OCI-LY1 (cell line): ENCODE data around the gene SLC28A1.

Experiments used
- H2AFZ ChIP-seq: fragments of 200-600 bp; sonication (generic), shearing (Covaris generic); 2 replicates; pipeline ENCODE4 v1.6.0; 2014; ENCODE audit warnings: antibody characterized with exemption, mild to moderate bottlenecking, low read length
- H3F3A ChIP-seq: fragments of 200-600 bp; sonication (generic), shearing (Covaris generic); 2 replicates; pipeline ENCODE4 v1.6.0; 2014; ENCODE audit warnings: mild to moderate bottlenecking, antibody characterized with exemption, low read length, moderate library complexity; ENCODE audit not compliant: insufficient read depth
- H3K27ac ChIP-seq: fragments of 200-600 bp; sonication (generic); 2 replicates; pipeline ENCODE4 v1.5.1; 2014; ENCODE audit warnings: low read length, mixed run types, mild to moderate bottlenecking, low read depth; ENCODE audit not compliant: poor library complexity, severe bottlenecking
- H3K27me3 ChIP-seq: fragments of 200-600 bp; sonication (generic); 2 replicates; pipeline ENCODE4 v1.6.0; 2014; ENCODE audit warnings: antibody characterized with exemption, mild to moderate bottlenecking, low read length, moderate library complexity; ENCODE audit not compliant: insufficient read depth
- H3K36me3 ChIP-seq: fragments of 200-600 bp; sonication (generic); 2 replicates; pipeline ENCODE4 v1.6.1; 2014; ENCODE audit warnings: mild to moderate bottlenecking, antibody characterized with exemption, low read length, moderate library complexity, mixed read lengths; ENCODE audit not compliant: insufficient read depth
- H3K4me1 ChIP-seq: fragments of 200-600 bp; sonication (generic); 2 replicates; pipeline ENCODE4 v1.5.1; 2014; ENCODE audit warnings: mild to moderate bottlenecking, low read length, moderate library complexity; ENCODE audit not compliant: insufficient read depth, severe bottlenecking
- H3K4me2 ChIP-seq: fragments of 200-600 bp; sonication (generic), shearing (Covaris generic); 2 replicates; pipeline ENCODE4 v1.6.1; 2014; ENCODE audit warnings: low read length
- H3K4me3 ChIP-seq: fragments of 200-600 bp; sonication (generic); 2 replicates; pipeline ENCODE4 v1.5.1; 2014; ENCODE audit warnings: low read length, low read depth, mild to moderate bottlenecking, mixed read lengths; ENCODE audit not compliant: poor library complexity, severe bottlenecking
- H3K79me2 ChIP-seq: fragments of 200-600 bp; shearing (Covaris generic); 2 replicates; pipeline ENCODE4 v1.6.1; 2016; ENCODE audit warnings: mixed run types, low read length, mixed read lengths; ENCODE audit not compliant: insufficient read depth
- H3K9ac ChIP-seq: fragments of 200-600 bp; sonication (generic), shearing (Covaris generic); 2 replicates; pipeline ENCODE4 v1.6.1; 2014; ENCODE audit warnings: mild to moderate bottlenecking, low read length, mixed read lengths
- H3K9me2 ChIP-seq: fragments of 200-600 bp; sonication (generic), shearing (Covaris generic); 2 replicates; pipeline ENCODE4 v1.6.1; 2014; ENCODE audit warnings: low read depth, mild to moderate bottlenecking, low read length, mixed read lengths
- H3K9me3 ChIP-seq: fragments of 200-600 bp; shearing (Covaris generic); 2 replicates; pipeline ENCODE4 v1.6.1; 2014; ENCODE audit warnings: low read length, mixed read lengths
- H4K20me1 ChIP-seq: fragments of 200-600 bp; sonication (generic), shearing (Covaris generic); 2 replicates; pipeline ENCODE4 v1.6.0; 2016; ENCODE audit warnings: mild to moderate bottlenecking, low read length; ENCODE audit not compliant: insufficient read depth
- EZH2 ChIP-seq: fragments of 200-600 bp; sonication (generic), shearing (Covaris generic); IDR thresholded peaks from 2 replicates; pipeline ENCODE4 v1.8.0; 2017; ENCODE audit warnings: borderline replicate concordance, mixed run types, mild to moderate bottlenecking, antibody characterized with exemption, low read length, moderate library complexity, mixed read lengths
- TF ChIP-seq, protein P1 (sequence below): fragments of 200-600 bp; sonication (generic), shearing (Covaris generic); IDR thresholded peaks from 2 replicates; pipeline ENCODE4 v1.5.1; 2017; ENCODE audit warnings: mild to moderate bottlenecking, antibody characterized with exemption, low read length, moderate library complexity, mixed read lengths

SLC28A1 gene

GRCh38 chr15:84917452-84917851, 33.0 kb downstream of the SLC28A1 start:
- Histone ChIP-seq H3K4me3 (no peak overlapping the region), H3K9me3 (no peaks in the 10 kb centered on the region), H3K36me3 (no peaks in the 10 kb centered on the region), H3K27me3 (no peaks in the 10 kb centered on the region; the same call in 1 of the 2 replicates), H3K9ac (no peak overlapping the region), H3K79me2 (no peaks in the 10 kb centered on the region), H4K20me1 (no peaks in the 10 kb centered on the region), H3K27ac (no peak overlapping the region), H2AFZ (no peak overlapping the region), H3K9me2 (no peaks in the 10 kb centered on the region), H3K4me1 (peaks cover 7% of the 10 kb centered on the region), H3F3A (no peaks in the 10 kb centered on the region), H3K4me2 (no peak overlapping the region)
- TF ChIP-seq, protein P1, sequence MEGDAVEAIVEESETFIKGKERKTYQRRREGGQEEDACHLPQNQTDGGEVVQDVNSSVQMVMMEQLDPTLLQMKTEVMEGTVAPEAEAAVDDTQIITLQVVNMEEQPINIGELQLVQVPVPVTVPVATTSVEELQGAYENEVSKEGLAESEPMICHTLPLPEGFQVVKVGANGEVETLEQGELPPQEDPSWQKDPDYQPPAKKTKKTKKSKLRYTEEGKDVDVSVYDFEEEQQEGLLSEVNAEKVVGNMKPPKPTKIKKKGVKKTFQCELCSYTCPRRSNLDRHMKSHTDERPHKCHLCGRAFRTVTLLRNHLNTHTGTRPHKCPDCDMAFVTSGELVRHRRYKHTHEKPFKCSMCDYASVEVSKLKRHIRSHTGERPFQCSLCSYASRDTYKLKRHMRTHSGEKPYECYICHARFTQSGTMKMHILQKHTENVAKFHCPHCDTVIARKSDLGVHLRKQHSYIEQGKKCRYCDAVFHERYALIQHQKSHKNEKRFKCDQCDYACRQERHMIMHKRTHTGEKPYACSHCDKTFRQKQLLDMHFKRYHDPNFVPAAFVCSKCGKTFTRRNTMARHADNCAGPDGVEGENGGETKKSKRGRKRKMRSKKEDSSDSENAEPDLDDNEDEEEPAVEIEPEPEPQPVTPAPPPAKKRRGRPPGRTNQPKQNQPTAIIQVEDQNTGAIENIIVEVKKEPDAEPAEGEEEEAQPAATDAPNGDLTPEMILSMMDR: no peak
- TF ChIP-seq EZH2: no peak

DNA sequence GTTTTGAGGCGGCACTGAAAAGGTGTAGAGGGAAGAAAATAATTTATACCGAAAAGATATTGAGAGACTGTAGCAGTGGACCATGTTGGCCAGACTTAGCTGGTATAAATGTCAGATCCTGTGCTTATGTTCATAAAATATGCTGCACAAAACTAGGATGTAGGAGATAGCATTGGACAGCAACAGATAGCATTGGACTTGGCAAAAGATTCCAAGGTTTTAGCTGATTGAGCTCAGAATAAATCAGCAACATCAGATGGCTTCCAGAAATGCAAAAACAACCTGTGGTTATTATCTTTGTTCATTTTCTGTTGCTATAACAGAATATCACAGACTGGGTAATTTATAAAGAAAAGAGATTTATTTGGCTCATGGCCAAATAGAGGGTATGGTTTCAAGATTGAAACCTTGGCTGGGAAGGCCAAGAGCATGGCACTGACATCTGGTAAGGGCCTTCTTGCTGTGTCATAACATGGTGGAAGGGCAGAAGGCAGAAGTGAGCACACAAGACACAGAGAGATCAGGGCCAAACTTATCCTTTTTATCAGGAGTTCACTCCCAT, 34.7 kb downstream of the SLC28A1 start:
- no peaks in the 10 kb centered on the region; the same call in 1 of the 2 replicates for H3K27me3 ChIP-seq
- TF ChIP-seq EZH2: no peak
- TF ChIP-seq, protein P1: no peak
- no peak overlapping the region for H3K9ac ChIP-seq
- no peaks in the 10 kb centered on the region for H3K9me2 ChIP-seq
- no peaks in the 10 kb centered on the region for H4K20me1 ChIP-seq
- no peak overlapping the region for H2AFZ ChIP-seq
- no peak overlapping the region for H3K27ac ChIP-seq
- H3K36me3 ChIP-seq: no peaks in the 10 kb centered on the region
- no peaks in the 10 kb centered on the region for H3K79me2 ChIP-seq
- peaks cover 7% of the 10 kb centered on the region for H3K4me1 ChIP-seq
- no peaks in the 10 kb centered on the region for H3K9me3 ChIP-seq
- no peak overlapping the region for H3K4me2 ChIP-seq
- no peak overlapping the region for H3K4me3 ChIP-seq
- H3F3A ChIP-seq: no peaks in the 10 kb centered on the region

GRCh38 chr15:84921121-84921520, 36.7 kb downstream of the SLC28A1 start:
- Histone ChIP-seq H3K4me1 (no peaks in the 10 kb centered on the region), H3K9ac (no peak overlapping the region), H3K27me3 (no peaks in the 10 kb centered on the region; the same call in 1 of the 2 replicates), H3F3A (no peaks in the 10 kb centered on the region), H3K9me3 (no peaks in the 10 kb centered on the region), H3K79me2 (no peaks in the 10 kb centered on the region), H3K4me2 (no peak overlapping the region), H3K9me2 (no peaks in the 10 kb centered on the region), H3K36me3 (no peaks in the 10 kb centered on the region), H3K27ac (no peak overlapping the region), H4K20me1 (no peaks in the 10 kb centered on the region), H2AFZ (no peak overlapping the region), H3K4me3 (no peak overlapping the region)
- no peak for TF ChIP-seq EZH2
- TF ChIP-seq, protein P1: no peak
